ENCODE results near the gene ANXA2R.
"Not testable (repeated sequence)": the region's sequence is repeated elsewhere in the genome, so short reads cannot be mapped to it uniquely, and the experiment has no call there.

Gene ANXA2R, protein sequence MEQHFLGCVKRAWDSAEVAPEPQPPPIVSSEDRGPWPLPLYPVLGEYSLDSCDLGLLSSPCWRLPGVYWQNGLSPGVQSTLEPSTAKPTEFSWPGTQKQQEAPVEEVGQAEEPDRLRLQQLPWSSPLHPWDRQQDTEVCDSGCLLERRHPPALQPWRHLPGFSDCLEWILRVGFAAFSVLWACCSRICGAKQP
- 0.32 to 2.9 (median 0.91) reads per million in 18 experiments for total RNA-seq

GRCh38 chr5:43040287-43041098 is at the start of gene ANXA2R:
TSS of gene ANXA2R (minus strand) at chr5:43040319. CDS start at chr5:43040046, 273 bp downstream.
- peak; percentile 94 to 97 for DNase-seq

DNA sequence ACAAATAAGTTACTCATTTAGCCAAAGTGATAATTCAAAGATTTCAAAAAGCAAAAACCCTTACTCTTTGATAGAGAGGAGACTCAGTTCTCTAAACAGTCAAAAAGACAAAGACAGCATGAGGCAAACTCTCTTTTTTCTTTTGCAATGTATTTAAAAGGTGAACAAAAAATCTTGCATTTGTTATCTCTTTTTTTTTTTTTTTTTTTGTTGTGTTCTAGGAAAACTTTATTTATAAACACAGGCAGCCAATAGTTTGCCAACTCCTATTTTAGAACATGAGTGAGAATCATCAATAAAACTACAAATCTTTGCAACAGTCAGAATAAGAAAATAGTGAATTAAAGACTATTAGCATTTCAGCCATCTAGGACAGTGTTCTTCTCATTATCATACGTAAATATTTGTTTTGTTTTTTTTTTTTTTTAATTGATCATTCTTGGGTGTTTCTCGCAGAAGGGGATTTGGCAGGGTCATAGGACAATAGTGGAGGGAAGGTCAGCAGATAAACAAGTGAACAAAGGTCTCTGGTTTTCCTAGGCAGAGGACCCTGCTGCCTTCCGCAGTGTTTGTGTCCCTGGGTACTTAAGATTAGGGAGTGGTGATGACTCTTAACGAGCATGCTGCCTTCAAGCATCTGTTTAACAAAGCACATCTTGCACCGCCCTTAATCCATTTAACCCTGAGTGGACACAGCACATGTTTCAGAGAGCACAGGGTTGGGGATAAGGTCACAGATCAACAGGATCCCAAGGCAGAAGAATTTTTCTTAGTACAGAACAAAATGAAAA is 46.2 kb upstream of the ANXA2R start:
- DNase-seq: not testable (repeated sequence)

DNA sequence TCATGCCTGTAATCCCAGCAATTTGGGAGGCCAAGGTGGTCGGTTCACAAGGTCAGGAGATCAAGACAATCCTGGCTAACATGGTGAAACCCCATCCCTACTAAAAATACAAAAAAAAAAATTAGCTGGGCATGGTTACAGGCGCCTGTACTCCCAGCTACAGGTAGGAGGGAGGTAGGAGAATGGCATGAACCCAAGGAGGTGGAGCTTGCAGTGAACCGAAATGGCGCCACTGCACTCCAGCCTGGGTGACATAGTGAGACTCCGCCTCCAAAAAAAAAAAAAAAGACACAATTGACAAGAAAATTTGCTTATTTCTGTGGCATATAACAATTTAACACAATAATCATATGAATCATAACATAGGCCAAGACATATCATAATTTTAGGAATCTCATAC is 45.3 kb upstream of the ANXA2R start:
- no peak for DNase-seq

DNA sequence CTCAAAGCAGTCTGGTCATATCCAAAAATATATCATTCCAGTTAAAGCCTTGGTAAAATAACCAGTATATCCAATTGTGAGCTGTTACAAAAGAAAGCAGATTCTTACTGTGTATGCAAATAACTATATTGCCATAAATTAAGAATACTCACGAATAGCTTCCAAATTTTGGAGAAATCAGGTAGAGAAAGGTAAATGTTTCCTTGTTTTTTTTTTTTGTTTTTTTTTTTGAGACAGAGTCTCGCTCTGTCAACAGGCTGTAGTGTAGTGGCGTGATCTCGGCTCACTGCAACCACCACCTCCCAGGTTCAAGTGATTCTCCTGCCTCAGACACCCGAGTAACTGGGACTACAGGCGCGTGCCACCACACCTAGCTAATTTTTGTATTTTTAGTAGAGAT is 44.3 kb upstream of the ANXA2R start:
- DNase-seq: not testable (repeated sequence)

DNA sequence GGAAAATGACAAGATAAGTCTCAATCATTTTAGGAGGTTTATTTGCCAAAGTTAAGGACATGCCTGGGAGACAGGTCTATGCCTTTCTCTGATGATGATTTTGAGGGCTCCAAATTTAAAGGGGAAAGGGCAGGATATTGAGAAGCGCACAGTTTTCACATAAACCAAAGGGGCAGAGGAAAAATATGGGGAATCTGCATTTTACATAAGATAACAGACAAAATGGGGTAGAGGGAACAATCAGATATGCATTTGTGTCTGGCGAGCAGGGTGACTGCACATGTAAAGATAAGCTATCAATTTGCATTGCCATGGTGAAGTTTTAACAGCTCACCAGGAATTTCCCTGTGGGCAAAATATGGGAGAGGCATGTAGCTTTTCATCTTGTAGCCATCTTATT is 41.2 kb upstream of the ANXA2R start:
- DNase-seq: not testable (repeated sequence)

GRCh38 chr5:43078956-43079355 is 38.8 kb upstream of the ANXA2R start:
- DNase-seq: no peak

DNA sequence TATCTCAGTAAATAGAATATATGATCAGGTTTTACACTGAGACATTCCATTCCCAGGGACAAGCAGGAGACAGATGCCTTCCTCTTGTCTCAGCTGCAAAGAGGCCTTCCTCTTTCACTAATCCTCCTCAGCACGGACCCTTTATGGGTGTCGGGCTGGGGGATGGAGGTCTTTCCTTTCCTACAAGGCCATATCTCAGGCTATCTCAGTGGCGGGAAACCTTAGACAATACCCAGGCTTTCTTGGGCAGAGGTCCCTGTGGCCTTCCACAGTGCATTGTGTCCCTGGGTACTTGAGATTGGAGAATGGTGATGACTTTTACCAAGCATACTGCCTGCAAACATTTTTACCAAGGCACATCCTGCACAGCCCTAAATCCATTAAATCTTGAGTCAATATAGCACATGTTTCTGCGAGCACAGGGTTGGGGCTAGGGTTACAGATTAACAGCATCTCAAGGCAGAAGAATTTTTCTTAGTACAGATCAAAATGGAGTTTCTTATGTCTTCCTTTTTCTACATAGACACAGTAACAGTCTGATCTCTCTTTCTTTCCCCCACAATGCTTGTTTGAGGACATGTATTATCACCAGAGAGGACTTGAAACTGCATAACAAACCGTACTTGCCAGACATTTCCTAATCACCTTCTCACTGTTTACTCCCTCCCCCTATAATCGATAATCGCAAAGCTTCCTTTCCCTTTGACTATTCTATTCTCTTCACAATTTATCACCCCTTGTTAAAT is 37.5 kb upstream of the ANXA2R start:
- DNase-seq: not testable (repeated sequence)

DNA sequence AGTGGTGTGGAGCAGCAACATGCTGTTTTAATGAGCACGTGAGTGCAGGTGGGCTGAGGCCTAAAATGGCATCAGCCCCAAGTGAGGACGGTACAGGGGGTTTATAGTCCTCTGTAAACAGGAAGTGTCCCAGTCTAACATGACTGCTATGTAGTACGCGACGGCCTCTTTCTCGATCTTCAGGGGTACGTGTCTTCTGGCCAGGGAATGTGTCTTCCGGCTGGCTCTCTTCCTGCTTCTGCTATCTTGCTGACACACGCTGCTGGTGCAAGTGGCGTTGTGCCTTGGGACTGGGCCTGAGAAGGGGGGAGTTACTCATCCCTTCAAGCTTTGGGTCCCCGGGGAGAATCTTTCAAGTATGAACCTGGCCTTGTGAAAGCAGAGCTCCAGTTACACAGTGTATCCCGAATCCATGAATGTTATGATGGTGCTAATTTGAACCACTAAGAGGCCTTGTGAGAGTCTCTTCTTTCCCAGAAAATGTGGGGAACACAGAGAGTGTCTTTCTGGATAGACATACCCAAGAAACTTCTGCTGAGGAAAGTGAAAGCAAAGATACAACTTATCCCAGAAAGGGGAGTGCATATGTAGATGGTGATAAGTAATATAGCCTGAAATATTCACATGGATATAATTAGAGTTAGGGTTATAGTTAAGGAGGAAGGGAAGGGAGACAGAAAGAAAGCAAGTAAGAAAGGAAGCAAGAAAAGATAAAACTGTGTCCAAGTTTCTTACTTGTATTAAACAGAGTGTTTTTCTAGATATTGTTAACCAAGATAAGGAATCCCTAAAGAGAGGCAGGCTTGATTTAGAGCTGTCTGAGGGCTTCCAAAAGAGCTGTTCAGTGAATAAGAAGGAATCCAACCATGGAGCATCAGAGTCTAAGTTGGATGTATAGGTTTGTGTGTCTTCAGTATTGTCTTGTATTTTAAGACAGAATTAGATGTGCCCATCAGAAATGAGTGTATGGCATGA is 35.5 kb upstream of the ANXA2R start:
- DNase-seq: no peak

- DNase-seq: no peak
Measured at GRCh38 chr5:43074987-43075318, 34.8 kb upstream of the ANXA2R start.

DNA sequence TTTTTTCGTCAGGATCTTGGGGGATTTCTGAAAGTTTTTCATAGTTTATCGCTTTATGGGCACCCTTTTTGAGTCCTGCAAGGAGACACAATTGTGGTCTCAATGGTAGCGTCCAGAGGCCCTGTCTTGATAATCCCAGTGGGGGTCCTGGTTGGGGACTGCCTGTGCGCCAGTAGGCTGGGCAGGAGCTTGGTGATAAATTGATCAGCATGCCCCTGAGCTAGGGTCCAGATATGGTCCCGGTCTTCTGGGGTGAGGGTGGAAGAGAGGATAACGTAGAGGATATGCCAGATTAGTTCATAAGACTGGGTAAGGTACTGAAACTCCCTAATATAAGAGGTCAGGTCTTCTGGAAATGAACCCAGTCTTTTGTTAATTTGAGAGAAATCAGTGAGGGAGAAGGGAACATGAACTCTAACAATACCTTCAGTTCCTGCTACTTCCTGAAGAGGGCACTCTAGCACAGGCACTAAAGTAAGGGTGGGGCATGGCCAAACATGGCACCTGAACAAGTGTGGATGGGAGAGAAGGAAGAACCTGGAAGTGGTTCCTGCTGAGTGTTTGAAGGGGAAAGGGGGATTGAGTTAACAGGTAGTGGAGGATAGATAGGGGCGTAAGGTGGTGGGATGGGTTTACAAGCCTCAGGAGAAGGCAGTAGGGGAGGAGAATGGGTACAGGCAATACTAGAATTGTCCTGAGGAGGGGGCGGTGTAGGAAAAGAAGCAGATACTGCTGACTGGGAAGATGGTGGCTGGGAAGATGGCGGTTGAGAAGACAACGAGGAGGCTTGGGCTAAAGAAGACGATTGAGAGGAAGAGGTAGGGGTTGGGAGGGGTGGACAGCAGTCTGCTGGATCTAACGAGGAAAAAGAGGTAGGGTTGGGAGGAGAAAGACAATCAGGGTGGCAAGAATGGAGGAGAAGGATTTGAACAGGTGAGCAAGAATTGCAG is 33.8 kb upstream of the ANXA2R start:
- peak; percentile 48 to 51 for DNase-seq

DNA sequence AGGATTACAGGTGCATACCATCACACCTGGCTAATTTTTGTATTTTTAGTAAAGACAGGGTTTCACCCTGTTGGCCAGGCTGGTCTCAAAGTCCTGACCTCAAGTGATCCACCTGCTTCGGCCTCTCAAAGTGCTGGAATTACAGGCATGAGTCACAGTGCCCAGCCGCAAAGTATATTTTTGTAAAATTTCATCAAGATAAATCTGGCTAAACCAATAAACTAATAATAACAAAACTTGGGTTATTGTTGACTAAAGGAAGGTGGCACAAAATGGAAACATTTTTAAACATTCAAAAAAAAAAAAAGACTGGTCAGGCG is 29.2 kb upstream of the ANXA2R start:
- not testable (repeated sequence) for DNase-seq

DNA sequence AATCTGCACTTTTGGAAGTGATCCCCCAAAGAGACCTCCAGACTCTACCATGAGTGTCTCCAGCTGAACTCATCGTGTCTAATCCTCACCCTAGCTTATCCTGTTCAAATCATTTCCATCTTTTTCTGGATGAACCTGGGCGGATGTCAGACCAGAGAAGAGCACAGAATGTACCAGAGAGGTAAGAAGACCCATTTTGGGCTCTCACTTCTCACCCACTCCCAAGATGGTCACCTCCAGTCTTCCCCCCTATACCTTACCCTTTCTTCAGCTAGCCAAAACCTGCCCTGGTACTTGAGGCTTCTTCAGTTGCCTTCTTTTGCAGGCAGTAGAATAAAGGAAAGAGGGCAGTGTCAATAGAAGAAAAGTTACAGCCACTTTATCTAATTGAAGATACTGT is 27.9 kb upstream of the ANXA2R start:
- no peak for DNase-seq

DNA sequence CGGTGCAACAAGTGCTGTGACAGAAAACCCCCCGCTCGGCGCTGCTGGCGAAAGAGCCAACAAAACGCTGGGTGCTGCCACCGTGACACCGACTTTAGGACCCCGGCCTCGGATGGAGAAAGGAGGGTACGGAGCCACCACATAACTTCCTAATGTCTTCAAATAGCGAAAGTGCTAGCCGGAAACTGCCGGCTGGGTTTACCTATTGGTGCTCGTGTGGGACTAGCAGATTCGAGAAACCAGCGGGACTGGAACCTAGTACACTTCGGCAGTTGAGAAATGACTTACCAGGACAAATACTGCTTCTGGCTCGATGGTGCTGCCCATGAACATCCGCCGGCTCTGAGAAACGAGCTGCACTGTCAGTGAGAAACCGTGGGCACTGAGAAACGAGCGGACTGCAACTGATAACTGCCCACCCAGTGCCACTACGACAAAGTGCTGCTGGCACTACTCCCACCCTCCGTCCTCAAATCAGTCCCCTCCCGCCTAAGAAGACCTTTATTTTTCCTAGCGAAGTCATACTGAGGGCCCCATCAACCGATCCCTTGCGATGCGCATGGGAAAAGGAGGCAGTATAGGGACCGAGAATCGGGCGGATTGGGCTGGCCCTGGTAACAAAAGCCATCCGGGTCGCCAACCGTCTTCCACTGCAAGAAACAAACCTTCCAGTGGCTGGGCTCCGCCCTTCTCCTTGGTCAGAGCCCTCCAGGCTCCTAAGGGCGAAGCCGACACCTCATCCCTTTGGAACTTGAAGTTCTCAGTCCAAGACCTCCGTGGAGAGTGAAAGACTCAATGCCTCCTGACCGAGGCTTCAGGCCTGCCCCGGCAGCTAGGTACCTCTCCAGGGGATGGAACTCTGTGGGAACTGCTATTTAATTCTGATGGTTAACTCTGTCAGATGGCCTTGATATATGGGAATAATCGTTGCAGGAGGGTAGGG is 27.0 kb upstream of the ANXA2R start:
- DNase-seq: peak; percentile 89 to 90

GRCh38 chr5:43065948-43066798 is 26.1 kb upstream of the ANXA2R start:
- peak; percentile 83 to 84 for DNase-seq

- DNase-seq: peak; percentile 46 to 52
Measured at GRCh38 chr5:43065387-43065947, 25.3 kb upstream of the ANXA2R start.

- no peak for DNase-seq
Measured at GRCh38 chr5:43063721-43064171, 23.6 kb upstream of the ANXA2R start.

DNA sequence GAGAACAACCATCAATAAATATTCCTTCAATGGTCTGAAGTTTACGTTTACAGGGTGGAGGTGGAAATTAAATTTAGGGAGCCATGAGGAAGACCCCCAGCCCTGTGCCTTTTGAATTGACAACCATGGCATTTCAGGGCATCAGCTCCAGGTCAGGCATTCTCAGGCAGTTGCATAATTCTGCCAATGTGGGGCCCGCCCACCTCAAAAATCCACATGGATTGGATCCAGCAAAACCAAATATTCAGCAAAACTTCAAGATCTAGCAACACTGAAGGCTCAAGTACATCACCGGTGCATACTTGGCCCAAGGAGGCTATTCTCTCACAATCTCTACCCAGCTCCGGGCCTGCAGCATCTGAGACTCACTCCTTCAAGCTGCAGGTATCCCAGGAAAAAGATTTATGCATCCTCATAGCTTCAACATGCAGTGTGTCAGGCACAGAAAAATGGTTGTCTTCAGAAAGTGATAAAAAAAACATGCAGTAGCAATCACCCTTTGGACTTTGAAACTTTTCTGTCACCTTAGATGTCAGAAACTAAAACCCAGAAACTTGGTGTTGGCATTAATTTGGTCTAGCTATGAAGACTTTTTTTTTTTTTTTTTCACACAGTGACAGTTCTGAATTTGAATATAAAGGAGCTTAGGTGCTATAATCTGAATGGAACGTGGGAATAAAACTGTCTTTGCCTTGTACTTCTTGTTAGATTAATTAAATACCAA is 21.4 kb upstream of the ANXA2R start:
- no peak for DNase-seq
